Activated CD4-positive, alpha-beta T cell treated with anti-CD3 and anti-CD28 coated beads for 36 hours (primary cell): Measurements from ENCODE around the gene KLHL6. TPM values are rescaled to one million over a fixed set of nuclear protein-coding genes. Genes with fewer than 3 reads are reported as not detected.

Experiments
- ATAC-seq: fragments of 200-7000 bp; cut with Tn5 transposase; one replicate; pipeline ENCODE4 v1.10.0; 2021; ENCODE audit warnings: mild to moderate bottlenecking, moderate library complexity
- CTCF ChIA-PET: fragments of 350-600 bp; sonication (Branson Sonifier 250); formaldehyde crosslinking; loops from one replicate; lab custom pipeline; 2021; ENCODE audit warnings: antibody characterized with exemption; lab: Charles Lee
- POLR2A ChIA-PET: fragments of 350-600 bp; sonication (Branson Sonifier 250); formaldehyde crosslinking; loops from one replicate; lab custom pipeline; 2021; ENCODE audit warnings: antibody characterized with exemption, inconsistent platforms; lab: Charles Lee
- DNase-seq: peaks from one replicate; pipeline ENCODE4 v3.0.0-alpha.2; 2020
- H3K27ac Mint-ChIP-seq: one replicate; pipeline ENCODE4 v1.8.0; 2021; ENCODE audit warnings: mixed read lengths
- H3K27me3 Mint-ChIP-seq: one replicate; pipeline ENCODE4 v1.8.0; 2021; ENCODE audit warnings: mixed read lengths
- H3K36me3 Mint-ChIP-seq: one replicate; pipeline ENCODE4 v1.8.0; 2021; ENCODE audit warnings: low read depth, mixed read lengths
- H3K4me1 Mint-ChIP-seq: one replicate; pipeline ENCODE4 v1.8.0; 2021; ENCODE audit warnings: mixed read lengths
- H3K4me3 Mint-ChIP-seq: one replicate; pipeline ENCODE4 v1.8.0; 2021; ENCODE audit warnings: mild to moderate bottlenecking, moderate library complexity, mixed read lengths
- H3K9me3 Mint-ChIP-seq: one replicate; pipeline ENCODE4 v1.8.0; 2021; ENCODE audit warnings: low read depth, mixed read lengths
- intact Hi-C, 2 experiments: fragments of 100-400 bp; cut with DNase I in 1 of 2; cut with micrococcal nuclease in 1 of 2; formaldehyde crosslinking; loops; one replicate each; pipeline versions ENCODE4 v1.14.2 to v1.15.1; 2022 to 2024; cut with DNase I, micrococcal nuclease
- total RNA-seq, 2 experiments: library from RNA; stranded (reverse); gene quantifications; one replicate each; pipeline ENCODE4 v1.2.3, GENCODE V29; 2021

Gene KLHL6
- 10 to 100 TPM; 62.8 to 64.7 TPM for total RNA-seq

GRCh38 chr3:183555541-183556081 is at the start of gene KLHL6:
KLHL6 (minus strand) TSS chr3:183555706; CDS start chr3:183555653, 53 bp downstream.
- H3K36me3 Mint-ChIP-seq = peaks cover 34% of the 10 kb centered on the region
- ATAC-seq (peak; percentile 85), DNase-seq (peak; percentile 89)
- H3K27ac Mint-ChIP-seq = peak within 1 kb of the TSS; percentile 100
- peak within 1 kb of the TSS; percentile 97 for H3K4me3 Mint-ChIP-seq
- H3K27me3 Mint-ChIP-seq = no peaks in the 10 kb centered on the region
- CTCF ChIA-PET = no interaction called here
- POLR2A ChIA-PET = interaction anchor here (0.6 to 1.0 kb wide), 8 partner anchors 14 to 270 kb away, joined by 3 to 11 read pairs (median 5); partner anchors contain the start of gene KLHL24
- H3K9me3 Mint-ChIP-seq = no peaks in the 10 kb centered on the region
- H3K4me1 Mint-ChIP-seq = peaks cover 47% of the 10 kb centered on the region
- intact Hi-C loops = loop anchor here (1.0 to 10.0 kb wide), 12 partner anchors 15 to 763 kb away; partner anchors contain the start of genes PARL (in 2 of the 2), ABCC5 (in 1 of the 2), ALG3 (in 1 of the 2) and ATP11B (in 1 of the 2)

- ChIA-PET CTCF (interaction anchor here (0.6 kb wide), 1 partner anchor 9 kb away, joined by 3 read pairs; no protein-coding TSS in a partner anchor), POLR2A (no interaction called here)
- intact Hi-C loops = no loop called here
Measured at GRCh38 chr3:183597959-183598358, 42.5 kb upstream of the KLHL6 start.

GRCh38 chr3:183594636-183595035 is 39.1 kb upstream of the KLHL6 start:
- CTCF ChIA-PET = interaction anchor here (0.5 to 0.6 kb wide), 2 partner anchors 20 to 507 kb away, joined by 3 read pairs; no protein-coding TSS in a partner anchor
- Mint-ChIP-seq H3K4me3 (no peak overlapping the region), H3K4me1 (peaks cover 16% of the 10 kb centered on the region), H3K27ac (no peak overlapping the region), H3K27me3 (no peaks in the 10 kb centered on the region), H3K36me3 (peaks cover 7% of the 10 kb centered on the region), H3K9me3 (peaks cover 19% of the 10 kb centered on the region)
- no peak for ATAC-seq
- DNase-seq = no peak
- intact Hi-C loops = no loop called here
- POLR2A ChIA-PET = no interaction called here

More at GRCh38 chr3:183597959-183598358, 42.5 kb upstream of the KLHL6 start:
- no peak for DNase-seq
- H3K9me3 Mint-ChIP-seq = peaks cover 19% of the 10 kb centered on the region
- ATAC-seq = no peak
- H3K27me3 Mint-ChIP-seq = no peaks in the 10 kb centered on the region
- peaks cover 7% of the 10 kb centered on the region for H3K36me3 Mint-ChIP-seq
- H3K4me3 Mint-ChIP-seq = no peak overlapping the region
- peaks cover 1% of the 10 kb centered on the region for H3K4me1 Mint-ChIP-seq
- no peak overlapping the region for H3K27ac Mint-ChIP-seq

- DNase-seq (peak; percentile 27), ATAC-seq (peak; percentile 65)
- H3K36me3 Mint-ChIP-seq = peaks cover 1% of the 10 kb centered on the region
- H3K4me1 Mint-ChIP-seq = peaks cover 35% of the 10 kb centered on the region
- no peaks in the 10 kb centered on the region for H3K27me3 Mint-ChIP-seq
- intact Hi-C loops = loop anchor here (1.0 to 2.0 kb wide), 3 partner anchors 36 to 124 kb away; partner anchors contain the start of gene KLHL6 (in 1 of the 2)
- CTCF ChIA-PET = interaction anchor here (0.8 to 2.3 kb wide), 5 partner anchors 11 to 78 kb away, joined by 3 to 8 read pairs (median 4); no protein-coding TSS in a partner anchor
- H3K9me3 Mint-ChIP-seq = peaks cover 11% of the 10 kb centered on the region
- H3K4me3 Mint-ChIP-seq = no peak overlapping the region
- no peak overlapping the region for H3K27ac Mint-ChIP-seq
- POLR2A ChIA-PET = no interaction called here
Measured at GRCh38 chr3:183592821-183593220, 37.3 kb upstream of the KLHL6 start.

GRCh38 chr3:183591881-183592521 is 36.5 kb upstream of the KLHL6 start:
- Mint-ChIP-seq H3K9me3 (peaks cover 7% of the 10 kb centered on the region), H3K4me3 (no peak overlapping the region), H3K27me3 (no peaks in the 10 kb centered on the region), H3K36me3 (peaks cover 1% of the 10 kb centered on the region), H3K4me1 (peaks cover 42% of the 10 kb centered on the region), H3K27ac (peak overlapping the region; percentile 75)
- ATAC-seq (peak; percentile 48), DNase-seq (no peak)
- POLR2A ChIA-PET = no interaction called here
- intact Hi-C loops = loop anchor here (1.0 to 2.0 kb wide), 3 partner anchors 35 to 123 kb away; partner anchors contain the start of gene KLHL6 (in 1 of the 2)
- CTCF ChIA-PET = interaction anchor here (0.8 to 2.3 kb wide), 12 partner anchors 11 to 339 kb away, joined by 3 to 8 read pairs (median 4); partner anchors contain the start of gene B3GNT5

GRCh38 chr3:183590442-183590841 is 34.9 kb upstream of the KLHL6 start:
- ChIA-PET CTCF (interaction anchor here (0.7 to 2.0 kb wide), 4 partner anchors 9 to 59 kb away, joined by 3 to 10 read pairs (median 4); no protein-coding TSS in a partner anchor), POLR2A (no interaction called here)
- Mint-ChIP-seq H3K27me3 (no peaks in the 10 kb centered on the region), H3K4me1 (peaks cover 51% of the 10 kb centered on the region), H3K36me3 (peaks cover 3% of the 10 kb centered on the region), H3K27ac (no peak overlapping the region), H3K4me3 (no peak overlapping the region), H3K9me3 (no peaks in the 10 kb centered on the region)
- DNase-seq (no peak), ATAC-seq (no peak)
- intact Hi-C loops = no loop called here

GRCh38 chr3:183587336-183587735 is 31.8 kb upstream of the KLHL6 start:
- no peaks in the 10 kb centered on the region for H3K27me3 Mint-ChIP-seq
- POLR2A ChIA-PET = no interaction called here
- no peak overlapping the region for H3K4me3 Mint-ChIP-seq
- DNase-seq = no peak
- intact Hi-C loops = no loop called here
- H3K36me3 Mint-ChIP-seq = peaks cover 3% of the 10 kb centered on the region
- no peak for ATAC-seq
- peak overlapping the region; percentile 77 for H3K27ac Mint-ChIP-seq
- CTCF ChIA-PET = interaction anchor here (0.6 kb wide), 1 partner anchor 828 kb away, joined by 3 read pairs; no protein-coding TSS in a partner anchor
- peaks cover 52% of the 10 kb centered on the region for H3K4me1 Mint-ChIP-seq
- no peaks in the 10 kb centered on the region for H3K9me3 Mint-ChIP-seq

GRCh38 chr3:183586477-183586876 is 31.0 kb upstream of the KLHL6 start:
- Mint-ChIP-seq H3K4me3 (no peak overlapping the region), H3K9me3 (no peaks in the 10 kb centered on the region), H3K27me3 (no peaks in the 10 kb centered on the region), H3K27ac (peak overlapping the region; percentile 61), H3K4me1 (peaks cover 45% of the 10 kb centered on the region), H3K36me3 (peaks cover 3% of the 10 kb centered on the region)
- ATAC-seq = peak; percentile 70
- DNase-seq = no peak
- ChIA-PET POLR2A (no interaction called here), CTCF (no interaction called here)
- intact Hi-C loops = no loop called here

- no peak for ATAC-seq
- peaks cover 3% of the 10 kb centered on the region for H3K36me3 Mint-ChIP-seq
- peaks cover 42% of the 10 kb centered on the region for H3K4me1 Mint-ChIP-seq
- ChIA-PET CTCF (interaction anchor here (0.9 kb wide), 1 partner anchor 10 kb away, joined by 4 read pairs; no protein-coding TSS in a partner anchor), POLR2A (no interaction called here)
- H3K27me3 Mint-ChIP-seq = no peaks in the 10 kb centered on the region
- no peaks in the 10 kb centered on the region for H3K9me3 Mint-ChIP-seq
- no peak overlapping the region for H3K4me3 Mint-ChIP-seq
- H3K27ac Mint-ChIP-seq = no peak overlapping the region
- intact Hi-C loops = no loop called here
- no peak for DNase-seq
Measured at GRCh38 chr3:183584914-183585280, 29.4 kb upstream of the KLHL6 start.

- intact Hi-C loops = no loop called here
- CTCF ChIA-PET = interaction anchor here (0.5 to 0.9 kb wide), 2 partner anchors 10 to 156 kb away, joined by 3 to 4 read pairs; partner anchors contain the start of gene MCF2L2
- POLR2A ChIA-PET = no interaction called here
- ATAC-seq (no peak), DNase-seq (no peak)
- H3K36me3 Mint-ChIP-seq = peaks cover 3% of the 10 kb centered on the region
- H3K4me3 Mint-ChIP-seq = no peak overlapping the region
- no peaks in the 10 kb centered on the region for H3K9me3 Mint-ChIP-seq
- H3K27me3 Mint-ChIP-seq = no peaks in the 10 kb centered on the region
- peaks cover 38% of the 10 kb centered on the region for H3K4me1 Mint-ChIP-seq
- H3K27ac Mint-ChIP-seq = no peak overlapping the region
Measured at GRCh38 chr3:183584246-183584913, 28.9 kb upstream of the KLHL6 start.
